GM23338 (cell line): ENCODE measurements around the gene SLC44A4. TPM values are rescaled to one million over a fixed set of nuclear protein-coding genes. Genes with fewer than 3 reads are reported as not detected.
"Not testable (repeated sequence)": the region's sequence is repeated elsewhere in the genome, so short reads cannot be mapped to it uniquely, and the experiment has no call there.

Experiments used
- ATAC-seq: fragments of 200-7000 bp; cut with Tn5 transposase; 3 replicates; pipeline ENCODE4 v1.9.1; 2020
- DNase-seq: peaks from one replicate; pipeline ENCODE4 v3.0.0-alpha.2; 2015; ENCODE audit warnings: low spot score
- H2AFZ ChIP-seq: fragments of 200-600 bp; sonication (generic); 2 replicates; pipeline ENCODE4 v1.8.0; 2016; ENCODE audit warnings: antibody characterized with exemption, mild to moderate bottlenecking, moderate library complexity
- H3F3A ChIP-seq: fragments of 200-600 bp; sonication (generic); replicated peaks from 2 replicates; pipeline ENCODE4 v1.8.0; 2017; ENCODE audit warnings: antibody characterized with exemption, mixed run types, low read depth
- H3K27ac ChIP-seq: fragments of 200-600 bp; sonication (generic); 2 replicates; pipeline ENCODE4 v1.6.1; 2016; ENCODE audit warnings: low read depth
- H3K27me3 ChIP-seq: fragments of 200-600 bp; sonication (generic); 2 replicates; pipeline ENCODE4 v1.8.0; 2016; ENCODE audit warnings: mild to moderate bottlenecking, mixed run types, moderate library complexity; ENCODE audit not compliant: insufficient read depth
- H3K36me3 ChIP-seq: fragments of 200-600 bp; sonication (generic); 2 replicates; pipeline ENCODE4 v1.8.0; 2016; ENCODE audit warnings: mild to moderate bottlenecking; ENCODE audit not compliant: insufficient read depth
- H3K4me1 ChIP-seq: fragments of 200-600 bp; sonication (generic); 2 replicates; pipeline ENCODE4 v1.8.0; 2016; ENCODE audit warnings: mild to moderate bottlenecking, moderate library complexity; ENCODE audit not compliant: insufficient read depth
- H3K4me2 ChIP-seq: fragments of 200-600 bp; sonication (generic); 2 replicates; pipeline ENCODE4 v1.7.1; 2017; ENCODE audit warnings: mixed run types
- H3K4me3 ChIP-seq: fragments of 200-600 bp; sonication (generic); 2 replicates; pipeline ENCODE4 v1.6.1; 2016; ENCODE audit warnings: mixed run types
- H3K79me2 ChIP-seq: fragments of 200-600 bp; sonication (generic); replicated peaks from 2 replicates; pipeline ENCODE4 v1.8.0; 2017; ENCODE audit warnings: mild to moderate bottlenecking; ENCODE audit not compliant: insufficient read depth
- H3K9me2 ChIP-seq: fragments of 200-600 bp; sonication (generic); 2 replicates; pipeline ENCODE4 v1.8.0; 2017; ENCODE audit not compliant: insufficient read depth
- H4K20me1 ChIP-seq: fragments of 200-600 bp; sonication (generic); replicated peaks from 2 replicates; pipeline ENCODE4 v1.8.0; 2017; ENCODE audit warnings: mild to moderate bottlenecking; ENCODE audit not compliant: insufficient read depth
- H3K27ac Mint-ChIP-seq: 2 replicates; pipeline ENCODE4 v1.8.0; 2020; ENCODE audit warnings: inconsistent platforms, mild to moderate bottlenecking, moderate library complexity, mixed read lengths
- H3K27me3 Mint-ChIP-seq: 3 replicates; pipeline ENCODE4 v1.8.0; 2022; ENCODE audit warnings: low read depth, mild to moderate bottlenecking, moderate library complexity, mixed read lengths, inconsistent platforms; ENCODE audit not compliant: insufficient read depth, poor library complexity
- H3K36me3 Mint-ChIP-seq: 3 replicates; pipeline ENCODE4 v1.8.0; 2021; ENCODE audit warnings: low read depth, mild to moderate bottlenecking, inconsistent platforms, moderate library complexity, mixed read lengths
- H3K4me1 Mint-ChIP-seq: 3 replicates; pipeline ENCODE4 v1.8.0; 2020; ENCODE audit warnings: mild to moderate bottlenecking, inconsistent platforms, mixed read lengths
- H3K4me3 Mint-ChIP-seq: 3 replicates; pipeline ENCODE4 v1.8.0; 2021; ENCODE audit warnings: moderate library complexity, mild to moderate bottlenecking, inconsistent platforms, mixed read lengths
- H3K9me3 Mint-ChIP-seq: 3 replicates; pipeline ENCODE4 v1.8.0; 2020; ENCODE audit warnings: moderate library complexity, mild to moderate bottlenecking, inconsistent platforms, mixed read lengths
- CTCF ChIP-seq, 2 experiments: fragments of 200-600 bp in 1 of 2; sonication (generic) in 1 of 2; conservative IDR thresholded peaks; 2 replicates each; pipeline versions ENCODE4 v1.5.1 to v1.6.1; 2016 to 2017; ENCODE audit warnings: antibody characterized with exemption in 2 of 2, low read depth in 2 of 2, mild to moderate bottlenecking in 2 of 2, moderate library complexity in 1 of 2
- ETS1 ChIP-seq: IDR thresholded peaks from 2 replicates; pipeline ENCODE4 v1.6.1; 2016; ENCODE audit warnings: antibody characterized with exemption
- JUNB ChIP-seq: IDR thresholded peaks from one replicate; pipeline ENCODE4 v1.6.1; 2016; ENCODE audit warnings: antibody characterized with exemption; ENCODE audit not compliant: unreplicated experiment
- NANOG ChIP-seq: IDR thresholded peaks from 2 replicates; pipeline ENCODE4 v1.6.1; 2016; ENCODE audit warnings: antibody characterized with exemption, borderline replicate concordance
- POLR2AphosphoS5 ChIP-seq: IDR thresholded peaks from 2 replicates; pipeline ENCODE4 v1.6.1; 2016; ENCODE audit warnings: antibody characterized with exemption, low read depth
- REST ChIP-seq: IDR thresholded peaks from one replicate; pipeline ENCODE4 v1.6.1; 2018; ENCODE audit warnings: antibody characterized with exemption; ENCODE audit not compliant: unreplicated experiment
- STAT1 ChIP-seq: IDR thresholded peaks from one replicate; pipeline ENCODE4 v1.6.1; 2016; ENCODE audit warnings: antibody characterized with exemption; ENCODE audit not compliant: unreplicated experiment
- ZNF114 ChIP-seq: fragments of 250-450 bp; sonication (Bioruptor Pico); IDR thresholded peaks from 2 replicates; pipeline ENCODE4 v1.5.0; 2020; ENCODE audit warnings: mild to moderate bottlenecking, moderate library complexity
- polyA plus RNA-seq: library from polyadenylated mRNA; unstranded; fragments of >200 nt; fragmentation: Nextera tagmentation; extraction: Ambion mirVana; gene quantifications from 2 replicates; pipeline ENCODE4 v1.2.1, GENCODE V29; 2016
- total RNA-seq: library from RNA; depleted of rRNA; stranded (reverse); fragments of >200 nt; shearing (Covaris generic); gene quantifications from 2 replicates; pipeline ENCODE4 v1.2.3, GENCODE V29; 2014

Gene SLC44A4
- total and polyA plus RNA-seq, 2 experiments from 2014 or later: 1.1 to 3.7 TPM

- TF ChIP-seq ETS1 (no peak), CTCF (conservative IDR thresholded peaks at IDR 0.05; ENCODE audit: low read depth in 2 of 2) (no peak), POLR2AphosphoS5 (no peak), JUNB (no peak), NANOG (no peak), ZNF114 (no peak), STAT1 (no peak), REST (no peak)
Measured at GRCh38 chr6:31869343-31869742, 9.5 kb downstream of the SLC44A4 start (continued).

- peaks cover 11% of the 10 kb centered on the region; the same call in 1 of the 2 replicates for H3K4me1 ChIP-seq
- H3K4me1 Mint-ChIP-seq: peaks cover 15% of the 10 kb centered on the region
- not testable (repeated sequence) for H3K27me3 ChIP-seq, DNase-seq, H3K4me2 ChIP-seq, H3K27ac Mint-ChIP-seq, H3K4me3 Mint-ChIP-seq, H2AFZ ChIP-seq, H3K27ac ChIP-seq, H3K27me3 Mint-ChIP-seq, H3K36me3 Mint-ChIP-seq, H3K9me3 Mint-ChIP-seq, ATAC-seq, H4K20me1 ChIP-seq, H3K36me3 ChIP-seq, H3F3A ChIP-seq, H3K9me2 ChIP-seq, H3K79me2 ChIP-seq, H3K4me3 ChIP-seq
Measured at GRCh38 chr6:31868658-31868971, 10.2 kb downstream of the SLC44A4 start.
